Activated T-cell treated with anti-CD3 and anti-CD28 coated beads, Interleukin-2, amount 50 U/mL, for 72 hours (primary cell): ENCODE measurements around the gene VPS54. TPM values are rescaled to one million over a fixed set of nuclear protein-coding genes. Genes with fewer than 3 reads are reported as not detected.
"Not testable (repeated sequence)": the region's sequence is repeated elsewhere in the genome, so short reads cannot be mapped to it uniquely, and the experiment has no call there.

Source experiments
- ATAC-seq, 2 donors: fragments of 150-1000 bp; cut with Tn5 transposase; replicated peaks in 1 of 2; 2 replicates each; pipeline ENCODE4 v1.10.0; 2021; ENCODE audit warnings: moderate library complexity in 2 of 2, mild to moderate bottlenecking in 1 of 2
- DNase-seq, 2 donors: peaks; one replicate each; pipeline ENCODE4 v3.0.0; 2021 to 2022; ENCODE audit warnings: mixed read lengths in 1 of 2
- H3K27ac Mint-ChIP-seq: one replicate; pipeline ENCODE4 v1.8.0; 2022; ENCODE audit warnings: mild to moderate bottlenecking, moderate library complexity, mixed read lengths
- H3K27me3 Mint-ChIP-seq: one replicate; pipeline ENCODE4 v1.8.0; 2022; ENCODE audit warnings: low read depth, mixed read lengths
- H3K36me3 Mint-ChIP-seq, 2 donors: one replicate each; pipeline ENCODE4 v1.8.0; 2022; ENCODE audit warnings: mixed read lengths in 2 of 2, mild to moderate bottlenecking in 1 of 2; ENCODE audit not compliant: insufficient read depth in 2 of 2
- H3K4me1 Mint-ChIP-seq: one replicate; pipeline ENCODE4 v1.8.0; 2022; ENCODE audit warnings: low read depth, mixed read lengths
- H3K4me3 Mint-ChIP-seq, 2 donors: one replicate each; pipeline ENCODE4 v1.8.0; 2022; ENCODE audit warnings: mild to moderate bottlenecking in 2 of 2, mixed read lengths in 2 of 2, moderate library complexity in 2 of 2
- H3K9me3 Mint-ChIP-seq, 2 donors: one replicate each; pipeline ENCODE4 v1.8.0; 2022; ENCODE audit warnings: mixed read lengths in 2 of 2
- total RNA-seq, 2 donors: library from RNA; stranded (reverse); gene quantifications; one replicate each; pipeline ENCODE4 v1.2.3, GENCODE V29; 2022

The VPS54 gene
- total RNA-seq, 2 donors from 2014 or later: 12.9 to 13.2 TPM

GRCh38 chr2:63862806-63863205 is 156.4 kb downstream of the VPS54 start:
- Mint-ChIP-seq H3K27ac (peak overlapping the region; percentile 97), H3K9me3 (no peaks in the 10 kb centered on the region), H3K4me1 (peaks cover 49% of the 10 kb centered on the region), H3K36me3 (peaks cover 7 to 25% of the 10 kb centered on the region in 2 donors), H3K27me3 (no peaks in the 10 kb centered on the region), H3K4me3 (peak overlapping the region in 1 of 2 donors; percentile 51)
- ATAC-seq (peak; percentile 86), DNase-seq (no peak)

GRCh38 chr2:63861220-63861822 is 157.9 kb downstream of the VPS54 start:
- ATAC-seq (peak; percentile 30 to 50), DNase-seq (peak; percentile 52 to 56)
- Mint-ChIP-seq H3K36me3 (peaks cover 9 to 27% of the 10 kb centered on the region in 2 donors), H3K4me1 (peaks cover 48% of the 10 kb centered on the region), H3K27ac (peak overlapping the region; percentile 74), H3K4me3 (no peak overlapping the region), H3K9me3 (no peaks in the 10 kb centered on the region), H3K27me3 (no peaks in the 10 kb centered on the region)

GRCh38 chr2:63858291-63858690 is 160.9 kb downstream of the VPS54 start:
- no peak overlapping the region for H3K27ac Mint-ChIP-seq
- H3K4me3 Mint-ChIP-seq: no peak overlapping the region
- no peaks in the 10 kb centered on the region for H3K9me3 Mint-ChIP-seq
- DNase-seq: no peak
- peaks cover 8 to 21% of the 10 kb centered on the region in 2 donors for H3K36me3 Mint-ChIP-seq
- no peak for ATAC-seq
- no peaks in the 10 kb centered on the region for H3K27me3 Mint-ChIP-seq
- peaks cover 59% of the 10 kb centered on the region for H3K4me1 Mint-ChIP-seq

GRCh38 chr2:63856303-63856603 is 163.0 kb downstream of the VPS54 start:
- peaks cover 49% of the 10 kb centered on the region for H3K4me1 Mint-ChIP-seq

GRCh38 chr2:63855418-63856302 is 163.6 kb downstream of the VPS54 start:
- peak overlapping the region; percentile 42 to 83 for H3K4me3 Mint-ChIP-seq
- peak overlapping the region; percentile 98 for H3K27ac Mint-ChIP-seq
- ATAC-seq: peak in 1 of 2 donors; percentile 10
- H3K4me1 Mint-ChIP-seq: peaks cover 44% of the 10 kb centered on the region
- H3K36me3 Mint-ChIP-seq: peaks cover 10 to 14% of the 10 kb centered on the region in 2 donors
- no peaks in the 10 kb centered on the region for H3K9me3 Mint-ChIP-seq
- no peak for DNase-seq
- H3K27me3 Mint-ChIP-seq: no peaks in the 10 kb centered on the region

More at GRCh38 chr2:63856303-63856603, 163.0 kb downstream of the VPS54 start:
- H3K27ac Mint-ChIP-seq: peak overlapping the region; percentile 98
- DNase-seq (no peak), ATAC-seq (peak; percentile 93)
- H3K9me3 Mint-ChIP-seq: no peaks in the 10 kb centered on the region
- H3K36me3 Mint-ChIP-seq: peaks cover 9 to 14% of the 10 kb centered on the region in 2 donors
- H3K27me3 Mint-ChIP-seq: no peaks in the 10 kb centered on the region
- peak overlapping the region; percentile 42 to 83 for H3K4me3 Mint-ChIP-seq

- peak overlapping the region; percentile 67 to 77 for H3K4me3 Mint-ChIP-seq
- peak overlapping the region; percentile 95 for H3K27ac Mint-ChIP-seq
- DNase-seq (no peak), ATAC-seq (no peak)
- no peaks in the 10 kb centered on the region for H3K9me3 Mint-ChIP-seq
- H3K4me1 Mint-ChIP-seq: peaks cover 51% of the 10 kb centered on the region
- H3K36me3 Mint-ChIP-seq: peaks cover 10 to 12% of the 10 kb centered on the region in 2 donors
- no peaks in the 10 kb centered on the region for H3K27me3 Mint-ChIP-seq
These were observed 165.5 kb downstream of the VPS54 start for GRCh38 chr2:63853527-63854310.

- Mint-ChIP-seq H3K36me3 (peaks cover 9 to 11% of the 10 kb centered on the region in 2 donors), H3K27me3 (no peaks in the 10 kb centered on the region)
These were observed 167.4 kb downstream of the VPS54 start for GRCh38 chr2:63851691-63852311.

GRCh38 chr2:63850649-63851048 is 168.6 kb downstream of the VPS54 start:
- H3K27me3 Mint-ChIP-seq: no peaks in the 10 kb centered on the region
- no peak overlapping the region for H3K27ac Mint-ChIP-seq
- peaks cover 58% of the 10 kb centered on the region for H3K4me1 Mint-ChIP-seq
- DNase-seq: no peak
- peaks cover 0 to 2% of the 10 kb centered on the region in 2 donors for H3K9me3 Mint-ChIP-seq
- peak in 1 of 2 donors; percentile 79 for ATAC-seq
- peaks cover 8 to 9% of the 10 kb centered on the region in 2 donors for H3K36me3 Mint-ChIP-seq
- H3K4me3 Mint-ChIP-seq: no peak overlapping the region

More at GRCh38 chr2:63851691-63852311, 167.4 kb downstream of the VPS54 start:
- peaks cover 58% of the 10 kb centered on the region for H3K4me1 Mint-ChIP-seq
- DNase-seq (no peak), ATAC-seq (no peak)
- peaks cover 0 to 2% of the 10 kb centered on the region in 2 donors for H3K9me3 Mint-ChIP-seq
- H3K27ac Mint-ChIP-seq: peak overlapping the region; percentile 81
- H3K4me3 Mint-ChIP-seq: no peak overlapping the region

- DNase-seq (no peak), ATAC-seq (no peak)
- Mint-ChIP-seq H3K27me3 (no peaks in the 10 kb centered on the region), H3K4me3 (no peak overlapping the region), H3K36me3 (peaks cover 8 to 9% of the 10 kb centered on the region in 2 donors), H3K4me1 (peaks cover 58% of the 10 kb centered on the region), H3K9me3 (peaks cover 0 to 2% of the 10 kb centered on the region in 2 donors), H3K27ac (no peak overlapping the region)
These were observed 169.0 kb downstream of the VPS54 start for GRCh38 chr2:63850204-63850571.

- ATAC-seq: no peak
- Mint-ChIP-seq H3K9me3 (peaks cover 0 to 2% of the 10 kb centered on the region in 2 donors), H3K27me3 (no peaks in the 10 kb centered on the region), H3K4me1 (peaks cover 58% of the 10 kb centered on the region), H3K4me3 (peak overlapping the region in 1 of 2 donors; percentile 38), H3K36me3 (peaks cover 8 to 9% of the 10 kb centered on the region in 2 donors), H3K27ac (peak overlapping the region; percentile 83)
- DNase-seq: no peak
These were observed 169.6 kb downstream of the VPS54 start for GRCh38 chr2:63849381-63850203.

GRCh38 chr2:63847571-63847970 is 171.7 kb downstream of the VPS54 start:
- not testable (repeated sequence) for DNase-seq, H3K36me3 Mint-ChIP-seq, ATAC-seq, H3K27me3 Mint-ChIP-seq, H3K27ac Mint-ChIP-seq, H3K4me3 Mint-ChIP-seq, H3K9me3 Mint-ChIP-seq
- peaks cover 57% of the 10 kb centered on the region for H3K4me1 Mint-ChIP-seq

- Mint-ChIP-seq H3K9me3 (peaks cover 0 to 2% of the 10 kb centered on the region in 2 donors), H3K27me3 (no peaks in the 10 kb centered on the region), H3K4me1 (peaks cover 59% of the 10 kb centered on the region), H3K36me3 (peaks cover 8 to 9% of the 10 kb centered on the region in 2 donors), H3K4me3 (no peak overlapping the region), H3K27ac (peak overlapping the region; percentile 46)
- DNase-seq (no peak), ATAC-seq (no peak)
These were observed 172.7 kb downstream of the VPS54 start for GRCh38 chr2:63846487-63846886.
